ENCODE measurements around the gene TTLL11.

Gene TTLL11, protein sequence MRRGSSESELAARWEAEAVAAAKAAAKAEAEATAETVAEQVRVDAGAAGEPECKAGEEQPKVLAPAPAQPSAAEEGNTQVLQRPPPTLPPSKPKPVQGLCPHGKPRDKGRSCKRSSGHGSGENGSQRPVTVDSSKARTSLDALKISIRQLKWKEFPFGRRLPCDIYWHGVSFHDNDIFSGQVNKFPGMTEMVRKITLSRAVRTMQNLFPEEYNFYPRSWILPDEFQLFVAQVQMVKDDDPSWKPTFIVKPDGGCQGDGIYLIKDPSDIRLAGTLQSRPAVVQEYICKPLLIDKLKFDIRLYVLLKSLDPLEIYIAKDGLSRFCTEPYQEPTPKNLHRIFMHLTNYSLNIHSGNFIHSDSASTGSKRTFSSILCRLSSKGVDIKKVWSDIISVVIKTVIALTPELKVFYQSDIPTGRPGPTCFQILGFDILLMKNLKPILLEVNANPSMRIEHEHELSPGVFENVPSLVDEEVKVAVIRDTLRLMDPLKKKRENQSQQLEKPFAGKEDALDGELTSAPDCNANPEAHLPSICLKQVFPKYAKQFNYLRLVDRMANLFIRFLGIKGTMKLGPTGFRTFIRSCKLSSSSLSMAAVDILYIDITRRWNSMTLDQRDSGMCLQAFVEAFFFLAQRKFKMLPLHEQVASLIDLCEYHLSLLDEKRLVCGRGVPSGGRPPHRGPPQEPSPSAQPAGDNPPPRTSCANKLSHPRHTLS

GRCh38 chr9:122092611-122093506 lies at the start of gene TTLL11:
TTLL11 (minus strand) TSS chr9:122093308; CDS start chr9:122093148, 160 bp downstream.
- peak within 1 kb of the TSS; percentile 69 for H3K9ac ChIP-seq (ENCODE audit: low read length)
- no peaks in the 10 kb centered on the region for H3K27me3 ChIP-seq (ENCODE audit: control insufficient read depth, insufficient read depth, low read length)
- H3K4me1 ChIP-seq (ENCODE audit: control insufficient read depth, insufficient read depth, low read length), result peaks cover 27% of the 10 kb centered on the region
- H3K4me3 ChIP-seq (ENCODE audit: low read length), result peak within 1 kb of the TSS; percentile 84
- no peaks in the 10 kb centered on the region for H3K36me3 ChIP-seq (ENCODE audit: control insufficient read depth, insufficient read depth, low read length)
- H3K27ac ChIP-seq (ENCODE audit: low read depth, low read length), result peak within 1 kb of the TSS; percentile 84

GRCh38 chr9:122141671-122142070 lies 48.6 kb upstream of the TTLL11 start:
- Histone ChIP-seq H3K27me3 (ENCODE audit: control insufficient read depth, insufficient read depth, low read length) (no peaks in the 10 kb centered on the region), H3K9ac (ENCODE audit: low read length) (no peak overlapping the region), H3K27ac (ENCODE audit: low read depth, low read length) (no peak overlapping the region), H3K36me3 (ENCODE audit: control insufficient read depth, insufficient read depth, low read length) (peaks cover 11% of the 10 kb centered on the region), H3K4me3 (ENCODE audit: low read length) (no peak overlapping the region), H3K4me1 (ENCODE audit: control insufficient read depth, insufficient read depth, low read length) (no peaks in the 10 kb centered on the region)

GRCh38 chr9:122140368-122141193 lies 47.5 kb upstream of the TTLL11 start:
- H3K4me3 ChIP-seq (ENCODE audit: low read length), result no peak overlapping the region
- no peaks in the 10 kb centered on the region for H3K27me3 ChIP-seq (ENCODE audit: control insufficient read depth, insufficient read depth, low read length)
- no peak overlapping the region for H3K27ac ChIP-seq (ENCODE audit: low read depth, low read length)
- peaks cover 11% of the 10 kb centered on the region for H3K36me3 ChIP-seq (ENCODE audit: control insufficient read depth, insufficient read depth, low read length)
- H3K9ac ChIP-seq (ENCODE audit: low read length), result no peak overlapping the region
- H3K4me1 ChIP-seq (ENCODE audit: control insufficient read depth, insufficient read depth, low read length), result no peaks in the 10 kb centered on the region

- no peak overlapping the region for H3K27ac ChIP-seq (ENCODE audit: low read depth, low read length)
- no peaks in the 10 kb centered on the region for H3K27me3 ChIP-seq (ENCODE audit: control insufficient read depth, insufficient read depth, low read length)
- no peak overlapping the region for H3K4me3 ChIP-seq (ENCODE audit: low read length)
- no peaks in the 10 kb centered on the region for H3K36me3 ChIP-seq (ENCODE audit: control insufficient read depth, insufficient read depth, low read length)
- no peak overlapping the region for H3K9ac ChIP-seq (ENCODE audit: low read length)
- no peaks in the 10 kb centered on the region for H3K4me1 ChIP-seq (ENCODE audit: control insufficient read depth, insufficient read depth, low read length)
Measured at GRCh38 chr9:122138560-122139268, 45.6 kb upstream of the TTLL11 start.

- Histone ChIP-seq H3K4me3 (ENCODE audit: low read length) (no peak overlapping the region), H3K27ac (ENCODE audit: low read depth, low read length) (no peak overlapping the region), H3K27me3 (ENCODE audit: control insufficient read depth, insufficient read depth, low read length) (no peaks in the 10 kb centered on the region), H3K9ac (ENCODE audit: low read length) (no peak overlapping the region), H3K36me3 (ENCODE audit: control insufficient read depth, insufficient read depth, low read length) (no peaks in the 10 kb centered on the region), H3K4me1 (ENCODE audit: control insufficient read depth, insufficient read depth, low read length) (peaks cover 5% of the 10 kb centered on the region)
Measured at GRCh38 chr9:122135529-122135859, 42.4 kb upstream of the TTLL11 start.

- H3K4me1 ChIP-seq (ENCODE audit: control insufficient read depth, insufficient read depth, low read length), result peaks cover 5% of the 10 kb centered on the region
- no peak overlapping the region for H3K4me3 ChIP-seq (ENCODE audit: low read length)
- H3K27me3 ChIP-seq (ENCODE audit: control insufficient read depth, insufficient read depth, low read length), result no peaks in the 10 kb centered on the region
- H3K27ac ChIP-seq (ENCODE audit: low read depth, low read length), result no peak overlapping the region
- no peaks in the 10 kb centered on the region for H3K36me3 ChIP-seq (ENCODE audit: control insufficient read depth, insufficient read depth, low read length)
- no peak overlapping the region for H3K9ac ChIP-seq (ENCODE audit: low read length)
Measured at GRCh38 chr9:122134822-122135528, 41.9 kb upstream of the TTLL11 start.

DNA sequence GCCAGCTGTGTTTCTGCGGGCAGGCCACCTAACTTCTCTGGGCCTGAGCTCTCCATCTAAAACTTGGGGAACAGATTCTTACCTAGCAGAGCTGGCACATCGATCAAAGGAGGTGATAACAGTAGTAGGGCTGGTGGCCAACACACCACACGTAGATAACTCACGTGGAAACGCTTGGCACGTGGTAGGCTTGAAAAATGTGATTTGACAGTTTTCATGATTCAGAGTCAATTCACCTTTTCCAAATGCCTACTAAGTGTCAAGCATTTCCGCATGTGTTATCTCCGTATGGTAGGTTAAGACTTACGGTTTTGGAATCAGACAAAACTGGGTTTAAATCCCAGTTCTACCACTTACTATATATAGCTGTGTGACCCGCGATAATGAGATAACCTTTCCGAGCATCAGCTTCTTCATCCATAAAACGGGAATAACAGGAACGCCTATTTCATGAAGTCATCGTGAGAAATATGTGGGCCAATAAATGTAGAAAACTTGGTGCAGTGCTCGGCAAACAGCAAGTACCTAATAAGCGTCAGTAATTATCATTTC lies 41.0 kb upstream of the TTLL11 start:
- no peaks in the 10 kb centered on the region for H3K27me3 ChIP-seq (ENCODE audit: control insufficient read depth, insufficient read depth, low read length)
- no peak overlapping the region for H3K27ac ChIP-seq (ENCODE audit: low read depth, low read length)
- H3K4me3 ChIP-seq (ENCODE audit: low read length), result no peak overlapping the region

GRCh38 chr9:122133263-122133983 lies 40.3 kb upstream of the TTLL11 start:
- Histone ChIP-seq H3K27ac (ENCODE audit: low read depth, low read length) (no peak overlapping the region), H3K4me1 (ENCODE audit: control insufficient read depth, insufficient read depth, low read length) (peaks cover 5% of the 10 kb centered on the region), H3K9ac (ENCODE audit: low read length) (no peak overlapping the region), H3K27me3 (ENCODE audit: control insufficient read depth, insufficient read depth, low read length) (no peaks in the 10 kb centered on the region), H3K4me3 (ENCODE audit: low read length) (no peak overlapping the region), H3K36me3 (ENCODE audit: control insufficient read depth, insufficient read depth, low read length) (no peaks in the 10 kb centered on the region)

More for the DNA sequence above, 41.0 kb upstream of the TTLL11 start:
- Histone ChIP-seq H3K4me1 (ENCODE audit: control insufficient read depth, insufficient read depth, low read length) (peaks cover 5% of the 10 kb centered on the region), H3K9ac (ENCODE audit: low read length) (no peak overlapping the region), H3K36me3 (ENCODE audit: control insufficient read depth, insufficient read depth, low read length) (no peaks in the 10 kb centered on the region)

DNA sequence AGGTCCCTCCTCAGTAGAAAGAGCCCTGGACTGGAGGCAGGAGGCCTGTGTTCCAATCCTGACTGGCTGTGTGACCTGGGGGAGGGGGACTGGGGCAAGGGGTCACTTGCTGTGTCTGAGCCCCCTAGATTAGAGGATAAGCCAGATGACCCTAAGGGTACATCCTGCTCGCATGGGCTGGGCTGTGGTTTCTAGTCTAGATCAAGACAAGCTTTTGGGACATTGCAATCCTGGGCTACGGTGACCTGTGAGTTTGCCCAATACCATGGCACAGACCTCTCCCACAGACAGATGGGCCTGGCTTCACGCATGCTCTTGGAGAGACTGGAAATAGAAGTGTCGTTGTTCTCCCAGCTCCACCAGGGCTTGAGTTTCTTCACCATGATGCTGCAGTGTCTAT lies 39.4 kb upstream of the TTLL11 start:
- no peaks in the 10 kb centered on the region for H3K36me3 ChIP-seq (ENCODE audit: control insufficient read depth, insufficient read depth, low read length)
- no peak overlapping the region for H3K27ac ChIP-seq (ENCODE audit: low read depth, low read length)
- H3K27me3 ChIP-seq (ENCODE audit: control insufficient read depth, insufficient read depth, low read length), result no peaks in the 10 kb centered on the region
- H3K4me1 ChIP-seq (ENCODE audit: control insufficient read depth, insufficient read depth, low read length), result peaks cover 5% of the 10 kb centered on the region
- H3K9ac ChIP-seq (ENCODE audit: low read length), result no peak overlapping the region
- no peak overlapping the region for H3K4me3 ChIP-seq (ENCODE audit: low read length)

GRCh38 chr9:122131401-122132001 lies 38.4 kb upstream of the TTLL11 start:
- no peaks in the 10 kb centered on the region for H3K27me3 ChIP-seq (ENCODE audit: control insufficient read depth, insufficient read depth, low read length)
- no peaks in the 10 kb centered on the region for H3K36me3 ChIP-seq (ENCODE audit: control insufficient read depth, insufficient read depth, low read length)
- H3K27ac ChIP-seq (ENCODE audit: low read depth, low read length), result no peak overlapping the region
- H3K9ac ChIP-seq (ENCODE audit: low read length), result no peak overlapping the region
- no peak overlapping the region for H3K4me3 ChIP-seq (ENCODE audit: low read length)
- peaks cover 5% of the 10 kb centered on the region for H3K4me1 ChIP-seq (ENCODE audit: control insufficient read depth, insufficient read depth, low read length)
